RWPE2 (cell line): Measurements from ENCODE around the gene M1AP.

Source experiments
- ATAC-seq: fragments of 200-7000 bp; cut with Tn5 transposase; 3 replicates; pipeline ENCODE4 v1.9.1; 2021; ENCODE audit warnings: low read depth
- DNase-seq: peaks from one replicate; pipeline ENCODE4 v3.0.0-alpha.2; 2020; ENCODE audit warnings: low spot score
- H3K27ac ChIP-seq: fragments of 450-650 bp; 2 replicates; pipeline ENCODE4 v1.5.1; 2017; ENCODE audit warnings: mild to moderate bottlenecking; ENCODE audit not compliant: poor library complexity, severe bottlenecking
- H3K27me3 ChIP-seq: fragments of 250-450 bp; sonication (Bioruptor Pico); 2 replicates; pipeline ENCODE4 v1.5.1; 2021; ENCODE audit warnings: mild to moderate bottlenecking, moderate library complexity; ENCODE audit not compliant: insufficient read depth, poor library complexity, severe bottlenecking
- H3K36me3 ChIP-seq: fragments of 250-450 bp; sonication (Bioruptor Pico); 2 replicates; pipeline ENCODE4 v1.5.1; 2020; ENCODE audit warnings: low read depth, mild to moderate bottlenecking, moderate library complexity
- H3K4me1 ChIP-seq: fragments of 250-450 bp; sonication (Bioruptor Pico); 2 replicates; pipeline ENCODE4 v1.5.1; 2021; ENCODE audit warnings: mild to moderate bottlenecking, moderate library complexity; ENCODE audit not compliant: insufficient read depth, poor library complexity, severe bottlenecking
- H3K4me3 ChIP-seq: fragments of 250-450 bp; sonication (Bioruptor Pico); 2 replicates; pipeline ENCODE4 v1.5.1; 2021; ENCODE audit warnings: mild to moderate bottlenecking, moderate library complexity; ENCODE audit not compliant: severe bottlenecking
- H3K9me3 ChIP-seq: fragments of 250-450 bp; sonication (Bioruptor Pico); 2 replicates; pipeline ENCODE4 v1.5.1; 2021; ENCODE audit warnings: mild to moderate bottlenecking, moderate library complexity; ENCODE audit not compliant: severe bottlenecking
- CTCF ChIP-seq: fragments of 450-650 bp; IDR thresholded peaks from one replicate; pipeline ENCODE4 v1.5.1; 2017; ENCODE audit warnings: mild to moderate bottlenecking, moderate library complexity; ENCODE audit not compliant: poor library complexity, severe bottlenecking

The M1AP gene

DNA sequence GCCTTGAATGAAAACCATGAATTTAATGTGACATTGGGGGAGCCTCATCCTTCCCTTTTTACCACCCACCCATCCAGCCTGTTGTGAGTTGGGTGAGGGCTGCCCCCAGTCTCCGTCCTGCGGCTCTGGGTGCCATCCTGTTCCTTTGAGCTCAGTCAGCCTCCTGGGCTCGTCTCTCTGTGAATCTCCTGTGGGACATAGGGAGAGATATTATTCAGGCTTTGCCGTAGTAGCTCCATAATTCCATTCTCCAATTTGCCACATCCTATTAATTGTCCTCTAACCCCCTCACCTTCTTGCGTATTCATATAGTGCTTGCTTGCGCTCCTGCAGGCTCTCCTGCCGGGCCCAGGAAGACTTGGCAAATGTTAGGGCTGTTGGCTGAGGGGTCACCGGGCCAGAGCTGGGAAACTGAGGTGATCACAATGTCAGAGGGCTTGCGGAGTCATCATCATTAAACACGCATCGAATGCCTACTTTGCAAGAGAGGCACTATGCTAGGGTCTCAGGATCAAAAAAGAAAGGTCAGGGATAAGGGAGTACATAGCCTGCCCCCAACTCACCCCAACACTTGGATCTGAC, 121.4 kb downstream of the M1AP start:
- TF ChIP-seq CTCF, result no peak
- H3K36me3 ChIP-seq, result peaks cover 31% of the 10 kb centered on the region
- ATAC-seq (no peak), DNase-seq (no peak)
- no peak overlapping the region for H3K27ac ChIP-seq
- H3K27me3 ChIP-seq, result no peaks in the 10 kb centered on the region
- H3K9me3 ChIP-seq, result no peaks in the 10 kb centered on the region
- H3K4me3 ChIP-seq, result no peak overlapping the region
- peaks cover 2% of the 10 kb centered on the region for H3K4me1 ChIP-seq

DNA sequence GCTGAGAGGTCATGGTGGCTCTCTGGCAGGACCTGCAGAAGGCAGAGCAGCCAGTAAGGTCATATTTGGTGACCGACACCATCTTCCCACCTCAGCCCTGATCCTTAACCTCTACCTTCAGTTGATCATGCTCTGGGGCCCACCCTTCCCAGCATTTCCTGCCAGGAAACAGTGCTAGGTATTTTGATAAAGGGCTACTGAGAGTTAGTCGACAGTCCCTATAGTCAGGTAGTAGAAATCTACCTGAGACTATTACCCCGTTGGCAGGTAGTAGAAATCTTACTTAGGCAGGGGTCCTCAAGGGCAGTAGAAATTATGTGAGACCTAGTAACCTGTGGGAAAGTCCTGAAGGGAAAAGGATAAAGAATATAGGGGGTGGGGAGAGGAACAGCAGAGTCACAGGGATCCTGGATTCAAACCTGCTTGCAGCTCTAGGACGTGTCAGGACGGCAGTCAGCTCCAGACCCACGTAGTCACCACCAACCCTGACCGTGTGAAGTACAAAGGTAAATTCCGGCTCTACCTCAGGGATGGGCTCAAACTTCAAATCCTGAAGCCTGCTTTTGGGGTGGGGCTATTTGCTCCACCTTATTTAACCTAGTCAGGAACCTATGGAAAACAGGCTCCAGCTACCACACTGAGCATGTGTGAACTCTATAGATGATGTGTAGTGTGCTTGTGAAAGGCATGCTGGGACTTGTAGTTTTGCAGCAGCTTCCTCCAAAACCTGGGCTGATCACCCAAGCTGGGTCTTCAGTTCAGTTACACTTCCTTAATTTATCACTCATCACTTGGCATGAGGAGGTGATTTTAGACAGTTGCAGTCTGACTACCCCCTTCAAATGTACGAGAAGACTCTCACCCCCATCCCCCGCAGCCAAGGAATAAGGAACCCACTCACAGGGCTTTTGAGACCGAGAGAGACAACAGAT, 122.1 kb downstream of the M1AP start, which contains the start of gene DQX1:
Gene DQX1 (minus strand): TSS at position 515 of the 932 bp plus-strand sequence. CDS start 502 bp downstream, at position 13.
- H3K4me1 ChIP-seq, result peaks cover 2% of the 10 kb centered on the region
- DNase-seq, result no peak
- no peak for TF ChIP-seq CTCF
- H3K27ac ChIP-seq, result no peak within 1 kb of the TSS
- no peaks in the 10 kb centered on the region for H3K27me3 ChIP-seq
- ATAC-seq, result peak; percentile 30
- no peak within 1 kb of the TSS for H3K4me3 ChIP-seq
- H3K36me3 ChIP-seq, result peaks cover 31% of the 10 kb centered on the region
- H3K9me3 ChIP-seq, result no peaks in the 10 kb centered on the region

- H3K36me3 ChIP-seq, result peaks cover 31% of the 10 kb centered on the region
- H3K27me3 ChIP-seq, result no peaks in the 10 kb centered on the region
- no peak overlapping the region for H3K27ac ChIP-seq
- TF ChIP-seq CTCF, result no peak
- H3K4me3 ChIP-seq, result no peak overlapping the region
- no peak for ATAC-seq
- no peaks in the 10 kb centered on the region for H3K9me3 ChIP-seq
- DNase-seq, result peak; percentile 36
- H3K4me1 ChIP-seq, result peaks cover 2% of the 10 kb centered on the region
Measured at GRCh38 chr2:74524955-74525716, 123.0 kb downstream of the M1AP start.

- no peak overlapping the region for H3K27ac ChIP-seq
- peaks cover 2% of the 10 kb centered on the region for H3K4me1 ChIP-seq
- H3K9me3 ChIP-seq, result no peaks in the 10 kb centered on the region
- H3K27me3 ChIP-seq, result peaks cover 10% of the 10 kb centered on the region
- DNase-seq (no peak), ATAC-seq (no peak)
- no peak for TF ChIP-seq CTCF
- H3K36me3 ChIP-seq, result peaks cover 31% of the 10 kb centered on the region
- no peak overlapping the region for H3K4me3 ChIP-seq
Measured at GRCh38 chr2:74524005-74524404, 124.1 kb downstream of the M1AP start.
